Measurements from ENCODE around the gene FCN3.

The FCN3 gene

DNA sequence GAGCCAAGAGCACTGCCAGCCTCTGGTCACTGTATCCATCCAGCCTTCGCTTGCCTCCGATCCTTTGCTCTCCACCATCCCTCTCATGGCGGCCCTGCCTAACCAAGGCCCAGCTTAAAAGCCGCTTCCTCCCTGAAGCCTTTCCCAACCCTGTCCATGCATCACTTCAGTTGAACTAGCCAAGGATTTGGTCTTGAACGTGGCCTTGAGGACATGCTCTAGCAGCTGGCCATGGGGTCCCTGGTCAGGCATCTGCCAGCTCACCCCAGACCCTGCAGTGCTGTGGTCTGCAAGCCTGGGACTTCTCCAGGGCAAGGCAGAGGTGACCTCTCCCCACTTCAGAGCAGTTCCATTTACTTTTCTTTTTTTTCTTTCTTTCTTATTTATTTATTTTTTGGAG is 37.9 kb downstream of the FCN3 start:
- no peak for DNase-seq

DNA sequence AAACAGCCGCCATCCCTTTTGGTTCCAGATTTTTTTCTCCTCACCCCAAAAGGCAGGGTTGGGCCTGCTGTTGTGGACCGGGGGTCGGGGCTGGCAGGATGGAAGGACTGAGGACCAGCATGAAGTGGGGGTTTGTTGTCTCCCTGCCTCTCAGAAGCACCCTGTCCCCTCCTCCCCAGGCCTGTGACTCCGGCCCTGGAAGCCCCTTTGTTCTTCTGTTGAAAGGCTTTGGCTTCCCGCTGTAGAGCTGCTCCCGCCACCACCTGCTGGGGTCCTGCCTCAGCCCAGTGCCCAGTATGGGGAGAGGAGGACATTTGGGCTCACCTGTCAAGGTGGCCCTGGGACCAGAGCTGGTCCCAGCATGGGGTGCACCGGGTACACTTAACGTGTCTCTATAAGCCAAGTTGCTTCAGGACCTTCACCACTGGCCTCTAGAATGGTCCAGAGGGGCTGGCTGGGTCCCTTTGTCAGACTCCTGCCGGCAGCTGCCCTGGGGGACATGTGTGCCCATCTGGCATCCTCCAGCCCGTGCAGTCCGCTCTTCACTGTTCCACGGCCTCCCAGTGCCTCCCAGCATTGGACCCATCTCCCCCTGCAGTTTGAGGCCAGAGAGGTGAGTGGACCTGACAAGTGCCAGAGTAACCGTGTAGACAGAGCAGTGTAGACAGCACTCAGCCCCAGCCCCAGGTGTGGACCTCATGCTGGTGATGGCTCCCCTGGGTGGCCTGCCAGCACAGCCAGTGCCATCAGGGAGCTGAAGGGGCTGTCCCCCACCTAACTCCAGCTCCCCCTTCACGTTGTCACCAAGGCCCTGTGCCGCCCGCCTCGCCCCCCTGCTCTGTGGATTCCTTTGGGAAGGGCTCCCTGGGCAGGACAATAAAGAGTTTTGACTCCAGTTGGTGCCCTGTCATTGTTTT is 38.9 kb downstream of the FCN3 start:
- no peak for DNase-seq

DNA sequence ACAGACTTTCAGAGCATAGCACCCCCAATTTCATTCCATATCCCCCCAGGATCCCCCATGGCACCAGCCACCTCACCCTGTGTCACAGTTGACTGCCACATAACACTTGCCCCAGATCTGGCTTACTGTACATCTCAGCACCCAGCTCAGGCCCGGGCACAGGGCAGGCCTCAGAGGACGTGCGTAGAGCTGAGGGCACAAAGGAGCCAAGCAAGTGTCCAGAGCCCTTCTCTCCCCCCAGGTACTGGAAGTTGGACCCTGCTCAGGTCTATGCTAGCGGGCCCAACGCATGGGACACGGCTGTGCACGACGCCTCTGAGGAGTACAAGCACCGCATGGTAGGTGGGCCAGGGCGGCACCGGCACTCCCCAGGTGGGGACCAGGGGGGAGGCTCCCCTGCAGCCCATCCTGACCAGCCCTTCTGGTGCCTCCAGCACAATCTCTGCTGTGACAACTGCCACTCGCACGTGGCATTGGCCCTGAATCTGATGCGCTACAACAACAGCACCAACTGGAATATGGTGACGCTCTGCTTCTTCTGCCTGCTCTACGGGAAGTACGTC is 40.8 kb downstream of the FCN3 start:
- DNase-seq, result no peak

DNA sequence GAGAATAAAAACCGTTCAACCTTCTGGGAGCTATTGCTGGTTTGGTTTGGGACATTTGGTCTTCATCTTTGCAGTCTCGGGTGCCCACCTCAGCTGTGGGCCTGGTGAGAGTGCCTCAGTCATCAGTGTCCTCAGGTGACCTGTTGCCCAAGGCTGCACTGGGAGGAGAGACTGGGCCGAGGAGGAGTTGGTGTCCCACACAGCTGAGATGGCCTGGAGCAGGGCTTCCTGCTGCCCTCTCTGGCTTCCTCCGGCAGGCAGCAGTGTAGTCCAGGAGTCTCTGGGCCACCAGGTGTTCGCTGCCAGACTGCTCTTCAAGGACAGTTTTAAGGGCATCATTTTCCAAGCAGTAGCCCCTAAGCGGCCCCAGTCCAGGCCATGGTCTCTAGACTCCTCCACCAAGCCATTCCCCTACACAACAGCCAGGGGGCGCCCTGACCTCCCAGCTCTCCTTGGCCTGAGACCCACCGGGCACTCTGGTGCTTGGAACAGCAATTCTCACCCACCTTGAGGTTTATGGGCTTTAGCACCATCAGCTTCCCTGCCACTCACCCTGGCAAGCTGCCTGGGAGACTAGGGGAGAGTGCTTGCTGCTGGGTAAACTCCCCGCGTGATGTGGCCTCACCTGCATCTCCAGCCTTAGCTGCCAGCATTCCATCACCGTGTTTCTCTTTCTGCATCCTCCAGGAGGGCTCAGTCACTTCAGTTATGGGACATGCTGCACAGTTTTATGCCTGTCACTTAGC is 41.9 kb downstream of the FCN3 start:
- peak; percentile 82 for DNase-seq

DNA sequence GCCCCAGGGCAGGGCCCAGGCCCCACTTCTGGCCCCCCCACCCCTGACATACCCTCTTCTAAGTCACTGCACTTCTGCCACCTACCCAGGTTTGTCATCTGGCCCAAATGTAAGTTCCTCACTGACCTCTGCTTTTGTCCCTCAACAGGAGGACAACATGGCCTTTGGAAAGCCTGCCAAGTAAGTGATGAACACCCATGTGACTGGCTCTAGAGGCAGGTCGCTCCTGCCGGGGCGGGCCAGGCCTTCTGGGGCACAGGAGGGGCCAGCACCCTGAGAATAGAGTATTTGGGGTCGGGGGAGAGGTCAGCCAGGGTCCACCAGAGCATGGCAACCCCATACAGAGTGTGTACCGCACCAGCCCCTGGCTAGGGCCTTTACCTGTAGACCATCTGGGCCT is 42.7 kb downstream of the FCN3 start:
- no peak for DNase-seq

DNA sequence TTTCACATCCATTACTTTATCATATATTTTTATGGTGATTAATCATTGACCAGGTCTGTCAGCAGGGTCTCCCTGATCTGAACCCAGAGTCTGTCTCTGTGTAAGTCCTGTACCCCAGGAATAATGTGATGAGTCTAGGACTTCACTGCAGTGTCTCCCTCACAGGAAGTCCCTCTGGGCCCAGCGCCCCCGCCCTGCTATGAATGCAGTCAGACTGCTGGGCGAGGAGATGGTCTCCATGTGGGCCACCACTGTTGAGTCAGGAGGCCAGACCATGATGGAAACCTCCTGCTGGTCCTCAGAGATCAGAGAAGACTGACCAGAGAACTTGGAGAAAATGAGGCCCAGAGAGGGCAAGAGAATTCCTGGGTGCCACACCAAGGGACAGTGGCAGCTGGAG is 43.2 kb downstream of the FCN3 start:
- no peak for DNase-seq

DNA sequence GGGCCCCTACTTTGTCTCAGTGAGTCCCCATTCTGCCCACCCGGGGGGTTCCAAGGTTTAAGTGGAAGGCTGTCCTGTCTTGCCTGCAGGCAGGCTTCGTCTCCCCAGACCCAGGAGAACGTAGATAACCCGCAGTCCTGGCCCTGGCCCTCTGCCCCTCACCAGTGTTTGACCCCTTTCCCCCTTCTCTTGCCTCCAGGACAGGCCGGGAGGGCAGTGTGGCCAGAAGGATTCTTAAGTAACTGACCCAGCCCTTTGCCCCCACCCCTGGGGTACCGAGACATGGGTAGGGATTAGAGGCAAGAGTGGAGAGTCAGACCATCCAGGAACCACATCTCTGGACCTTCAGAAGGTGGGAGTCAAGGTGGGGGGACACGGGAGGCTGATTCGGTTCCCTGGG is 43.8 kb downstream of the FCN3 start:
- DNase-seq, result no peak

DNA sequence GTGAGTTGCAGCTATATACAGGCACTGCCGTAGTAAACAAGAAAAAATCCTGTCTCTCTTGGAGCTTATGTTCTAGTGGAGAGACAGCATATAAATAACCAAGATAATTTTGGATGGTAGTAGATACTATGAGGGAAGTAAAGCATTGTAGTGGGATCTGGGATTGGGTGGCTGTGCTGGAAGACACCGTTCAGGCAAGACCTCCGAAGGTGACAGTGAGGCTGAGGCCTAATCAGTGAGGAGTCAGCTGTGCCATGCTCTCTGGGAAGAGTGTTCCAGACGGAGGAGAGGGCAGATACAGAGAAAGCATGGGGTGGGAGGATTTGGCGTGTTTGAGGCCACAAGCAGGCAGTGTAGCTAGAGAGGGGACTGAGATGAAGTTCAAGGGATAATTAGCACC is 46.7 kb downstream of the FCN3 start:
- DNase-seq, result no peak

DNA sequence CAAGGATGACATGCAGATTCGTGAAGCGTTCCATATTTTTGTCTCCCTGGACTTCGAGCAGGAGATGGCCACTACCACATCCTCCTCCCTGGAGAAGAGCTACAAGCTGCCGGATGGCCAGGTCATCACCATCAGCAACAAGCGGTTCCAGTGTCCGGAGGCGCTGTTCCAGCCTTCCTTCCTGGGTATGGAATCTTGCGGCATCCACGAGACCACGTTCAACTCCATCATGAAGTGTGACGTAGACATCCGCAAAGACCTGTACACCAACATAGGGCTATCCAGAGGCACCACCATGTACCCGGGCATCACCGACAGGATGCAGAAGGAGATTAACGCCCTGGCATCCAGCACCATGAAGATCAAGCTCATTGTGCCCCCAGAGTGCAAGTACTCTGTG is 49.3 kb downstream of the FCN3 start:
- no peak for DNase-seq

DNA sequence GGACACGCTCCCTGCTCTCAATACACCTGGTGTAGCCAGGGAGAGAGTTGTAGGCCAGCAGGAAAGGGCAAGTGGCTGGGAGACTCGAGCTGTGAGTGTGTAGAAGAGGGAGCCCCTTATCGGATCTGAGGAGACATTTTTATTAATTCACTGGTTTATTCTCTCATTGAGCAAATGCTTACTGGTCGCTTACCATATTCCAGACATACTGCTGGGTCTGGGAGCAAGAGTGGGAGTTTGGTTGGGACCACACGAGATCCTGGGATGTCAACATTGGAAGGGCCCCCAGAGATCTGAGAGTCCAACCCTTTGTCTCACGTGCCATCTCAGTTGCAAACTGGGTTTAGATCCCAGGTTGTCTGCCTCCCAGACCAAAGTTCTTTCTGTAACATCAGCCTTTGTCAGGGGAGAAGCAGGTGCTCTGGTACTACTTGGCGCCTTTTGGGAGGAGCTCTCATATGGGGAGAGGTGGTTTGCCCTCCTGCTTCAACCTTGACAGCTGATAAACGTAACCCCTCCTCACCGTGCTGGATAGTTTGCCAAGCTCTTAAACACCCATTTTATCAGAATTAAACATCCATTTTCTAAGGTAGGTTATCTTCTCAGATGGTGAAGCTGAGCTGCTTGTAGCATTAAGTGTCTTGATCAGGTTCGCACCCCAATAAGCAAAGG is 51.9 kb downstream of the FCN3 start:
- no peak for DNase-seq

DNA sequence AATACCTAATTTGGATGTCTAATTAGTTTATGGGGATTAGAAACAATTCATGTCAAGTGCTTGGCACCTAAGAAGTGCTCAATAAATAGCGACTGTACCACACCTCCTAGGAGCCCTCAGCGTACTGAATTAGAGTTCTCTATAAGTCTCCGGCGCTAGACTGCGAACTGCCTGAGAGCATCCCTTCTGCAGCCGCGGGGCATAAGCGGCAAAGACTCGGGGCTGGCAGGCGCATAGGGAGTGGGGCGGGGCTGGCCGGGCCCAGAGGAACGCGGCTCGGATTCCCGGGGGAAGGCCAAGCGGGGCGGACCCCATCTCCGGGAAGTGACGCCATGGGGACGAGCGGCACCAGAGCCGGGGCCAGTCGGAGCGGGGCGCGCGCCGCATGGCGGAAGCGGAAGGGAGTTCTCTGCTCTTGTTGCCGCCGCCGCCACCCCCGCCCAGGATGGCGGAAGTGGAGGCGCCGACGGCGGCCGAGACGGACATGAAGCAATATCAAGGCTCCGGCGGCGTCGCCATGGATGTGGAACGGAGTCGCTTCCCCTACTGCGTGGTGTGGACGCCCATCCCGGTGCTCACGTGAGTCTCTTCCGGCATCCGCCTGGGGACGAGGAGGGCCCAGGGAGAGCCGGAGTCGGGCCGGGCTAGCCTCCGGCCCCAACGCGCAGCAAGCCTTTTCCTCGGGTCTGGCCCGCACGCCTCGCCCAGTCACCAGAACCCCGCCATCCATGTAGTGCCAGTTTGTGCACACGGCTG is 52.6 kb downstream of the FCN3 start, which contains the start of gene TMEM222:
Gene TMEM222, plus strand, starts transcription at position 351 of the 756 bp plus-strand sequence. Its CDS starts 35 bp downstream, at position 386.
- peak; percentile 99 for DNase-seq
